ENCODE data around the gene SYPL1.

The SYPL1 gene

GRCh38 chr7:106070567-106071254, 41.4 kb downstream of the SYPL1 start:
- Histone ChIP-seq H3K4me1 (ENCODE audit: insufficient read depth, low read length) (peaks cover 8% of the 10 kb centered on the region; the same call in 1 of the 2 replicates), H3K9ac (ENCODE audit: low read depth, low read length) (no peak overlapping the region)

GRCh38 chr7:106070201-106070551, 41.9 kb downstream of the SYPL1 start:
- Histone ChIP-seq H3K27ac (ENCODE audit: low read length) (no peak overlapping the region), H3K4me3 (ENCODE audit: low read length) (no peak overlapping the region), H3K27me3 (ENCODE audit: insufficient read depth, low read length) (no peaks in the 10 kb centered on the region), H3K9me3 (ENCODE audit: insufficient read depth, low read depth, low read length) (no peaks in the 10 kb centered on the region), H3K36me3 (ENCODE audit: insufficient read depth, low read depth, low read length) (no peaks in the 10 kb centered on the region), H3K9ac (ENCODE audit: low read depth, low read length) (no peak overlapping the region), H3K4me1 (ENCODE audit: insufficient read depth, low read length) (peaks cover 8% of the 10 kb centered on the region; the same call in 1 of the 2 replicates)

More at GRCh38 chr7:106070567-106071254, 41.4 kb downstream of the SYPL1 start:
- H3K9me3 ChIP-seq (ENCODE audit: insufficient read depth, low read depth, low read length): no peaks in the 10 kb centered on the region
- H3K4me3 ChIP-seq (ENCODE audit: low read length): no peak overlapping the region
- H3K27ac ChIP-seq (ENCODE audit: low read length): no peak overlapping the region
- H3K27me3 ChIP-seq (ENCODE audit: insufficient read depth, low read length): no peaks in the 10 kb centered on the region
- no peaks in the 10 kb centered on the region for H3K36me3 ChIP-seq (ENCODE audit: insufficient read depth, low read depth, low read length)

- Histone ChIP-seq H3K9me3 (ENCODE audit: insufficient read depth, low read depth, low read length) (no peaks in the 10 kb centered on the region), H3K9ac (ENCODE audit: low read depth, low read length) (no peak overlapping the region), H3K27me3 (ENCODE audit: insufficient read depth, low read length) (no peaks in the 10 kb centered on the region), H3K4me3 (ENCODE audit: low read length) (no peak overlapping the region), H3K27ac (ENCODE audit: low read length) (no peak overlapping the region), H3K36me3 (ENCODE audit: insufficient read depth, low read depth, low read length) (no peaks in the 10 kb centered on the region), H3K4me1 (ENCODE audit: insufficient read depth, low read length) (peaks cover 8% of the 10 kb centered on the region; the same call in 1 of the 2 replicates)
Observed at GRCh38 chr7:106069471-106070200, 42.5 kb downstream of the SYPL1 start.

GRCh38 chr7:106068986-106069385, 43.1 kb downstream of the SYPL1 start:
- Histone ChIP-seq H3K4me1 (ENCODE audit: insufficient read depth, low read length) (peaks cover 8% of the 10 kb centered on the region; the same call in 1 of the 2 replicates), H3K36me3 (ENCODE audit: insufficient read depth, low read depth, low read length) (no peaks in the 10 kb centered on the region), H3K9me3 (ENCODE audit: insufficient read depth, low read depth, low read length) (no peaks in the 10 kb centered on the region), H3K4me3 (ENCODE audit: low read length) (no peak overlapping the region), H3K27ac (ENCODE audit: low read length) (no peak overlapping the region), H3K9ac (ENCODE audit: low read depth, low read length) (no peak overlapping the region), H3K27me3 (ENCODE audit: insufficient read depth, low read length) (no peaks in the 10 kb centered on the region)

DNA sequence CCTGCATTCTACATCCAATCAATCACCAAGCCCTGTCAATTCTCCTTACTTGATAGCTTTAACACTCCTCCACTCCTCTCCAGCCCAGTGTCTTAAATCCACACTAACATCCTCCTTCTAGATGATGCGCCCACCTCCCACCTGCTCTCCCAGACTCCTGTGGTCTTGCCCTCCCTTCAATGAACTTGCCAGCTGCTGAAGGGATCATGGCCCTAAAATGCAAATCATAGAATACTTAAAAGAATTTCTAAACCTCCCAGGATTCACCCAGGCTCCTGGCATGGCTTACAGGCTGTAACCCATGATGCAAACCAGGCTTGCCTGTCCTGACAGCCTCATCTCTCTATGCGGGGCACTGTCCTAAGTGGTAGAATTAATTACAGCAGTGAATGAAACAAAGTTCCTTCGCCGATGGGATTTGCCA, 43.6 kb downstream of the SYPL1 start:
- no peak overlapping the region for H3K27ac ChIP-seq (ENCODE audit: low read length)
- H3K4me3 ChIP-seq (ENCODE audit: low read length): no peak overlapping the region
- no peaks in the 10 kb centered on the region for H3K9me3 ChIP-seq (ENCODE audit: insufficient read depth, low read depth, low read length)
- H3K9ac ChIP-seq (ENCODE audit: low read depth, low read length): no peak overlapping the region
- no peaks in the 10 kb centered on the region for H3K36me3 ChIP-seq (ENCODE audit: insufficient read depth, low read depth, low read length)
- H3K27me3 ChIP-seq (ENCODE audit: insufficient read depth, low read length): no peaks in the 10 kb centered on the region
- H3K4me1 ChIP-seq (ENCODE audit: insufficient read depth, low read length): peaks cover 8% of the 10 kb centered on the region; the same call in 1 of the 2 replicates

- Histone ChIP-seq H3K27me3 (ENCODE audit: insufficient read depth, low read length) (no peaks in the 10 kb centered on the region), H3K27ac (ENCODE audit: low read length) (no peak overlapping the region), H3K9ac (ENCODE audit: low read depth, low read length) (no peak overlapping the region), H3K4me1 (ENCODE audit: insufficient read depth, low read length) (peaks cover 8% of the 10 kb centered on the region; the same call in 1 of the 2 replicates), H3K36me3 (ENCODE audit: insufficient read depth, low read depth, low read length) (no peaks in the 10 kb centered on the region), H3K4me3 (ENCODE audit: low read length) (no peak overlapping the region), H3K9me3 (ENCODE audit: insufficient read depth, low read depth, low read length) (no peaks in the 10 kb centered on the region)
Observed at GRCh38 chr7:106067678-106068077, 44.4 kb downstream of the SYPL1 start.

- Histone ChIP-seq H3K4me1 (ENCODE audit: insufficient read depth, low read length) (no peaks in the 10 kb centered on the region; the same call in 1 of the 2 replicates), H3K36me3 (ENCODE audit: insufficient read depth, low read depth, low read length) (no peaks in the 10 kb centered on the region), H3K9ac (ENCODE audit: low read depth, low read length) (no peak overlapping the region), H3K9me3 (ENCODE audit: insufficient read depth, low read depth, low read length) (peaks cover 3% of the 10 kb centered on the region; the same call in 1 of the 2 replicates), H3K27ac (ENCODE audit: low read length) (no peak overlapping the region), H3K27me3 (ENCODE audit: insufficient read depth, low read length) (no peaks in the 10 kb centered on the region), H3K4me3 (ENCODE audit: low read length) (no peak overlapping the region)
Observed at GRCh38 chr7:106065575-106066500, 46.3 kb downstream of the SYPL1 start.

DNA sequence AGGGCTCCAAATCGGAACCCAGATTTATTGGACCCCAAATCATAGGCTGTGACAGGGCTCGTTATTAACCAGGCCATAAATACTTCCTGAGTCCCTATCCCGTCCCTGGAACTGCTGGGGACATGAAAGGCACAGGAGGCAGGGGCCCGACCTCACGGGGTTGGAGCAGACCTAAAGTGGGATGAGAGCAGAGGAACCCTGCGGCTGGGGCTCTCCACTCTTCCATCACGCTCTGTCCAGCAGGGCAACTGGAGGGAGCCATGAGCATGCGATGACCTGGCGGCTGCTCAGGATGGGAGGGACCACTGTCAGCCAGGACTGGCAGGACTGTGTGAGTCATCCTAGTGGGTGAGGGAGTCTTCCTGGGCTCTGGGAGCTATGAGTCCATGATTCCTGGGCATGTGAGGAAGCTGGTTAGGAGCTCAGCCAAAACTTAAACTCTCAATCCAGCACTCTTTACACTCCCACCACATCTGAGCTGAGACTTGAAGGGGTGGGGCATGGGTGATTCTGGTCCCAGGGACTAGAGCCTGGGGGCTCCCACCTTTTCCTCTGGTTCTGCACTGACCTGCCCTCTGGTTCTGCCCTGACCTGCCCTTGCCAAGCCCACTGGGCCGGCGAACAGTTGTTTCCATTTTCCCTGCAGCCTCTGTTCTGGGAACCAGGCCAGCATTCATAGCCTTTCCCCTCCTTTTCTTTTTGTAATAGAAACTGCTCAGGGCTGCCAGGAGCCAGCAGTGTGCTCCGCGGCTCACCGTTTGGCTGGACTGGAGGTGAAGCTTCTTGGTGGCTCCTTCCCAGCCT, 47.1 kb downstream of the SYPL1 start:
- no peaks in the 10 kb centered on the region for H3K36me3 ChIP-seq (ENCODE audit: insufficient read depth, low read depth, low read length)
- no peak overlapping the region for H3K4me3 ChIP-seq (ENCODE audit: low read length)
- no peaks in the 10 kb centered on the region; the same call in 1 of the 2 replicates for H3K4me1 ChIP-seq (ENCODE audit: insufficient read depth, low read length)
- H3K9me3 ChIP-seq (ENCODE audit: insufficient read depth, low read depth, low read length): peaks cover 10% of the 10 kb centered on the region; the same call in 1 of the 2 replicates
- H3K27me3 ChIP-seq (ENCODE audit: insufficient read depth, low read length): no peaks in the 10 kb centered on the region
- H3K27ac ChIP-seq (ENCODE audit: low read length): no peak overlapping the region
- H3K9ac ChIP-seq (ENCODE audit: low read depth, low read length): no peak overlapping the region

- Histone ChIP-seq H3K9me3 (ENCODE audit: insufficient read depth, low read depth, low read length) (peaks cover 10% of the 10 kb centered on the region; the same call in 1 of the 2 replicates), H3K27ac (ENCODE audit: low read length) (no peak overlapping the region), H3K4me1 (ENCODE audit: insufficient read depth, low read length) (no peaks in the 10 kb centered on the region; the same call in 1 of the 2 replicates), H3K4me3 (ENCODE audit: low read length) (no peak overlapping the region), H3K9ac (ENCODE audit: low read depth, low read length) (no peak overlapping the region), H3K36me3 (ENCODE audit: insufficient read depth, low read depth, low read length) (no peaks in the 10 kb centered on the region), H3K27me3 (ENCODE audit: insufficient read depth, low read length) (no peaks in the 10 kb centered on the region)
Observed at GRCh38 chr7:106064316-106064715, 47.8 kb downstream of the SYPL1 start.

GRCh38 chr7:106063692-106064091, 48.4 kb downstream of the SYPL1 start:
- Histone ChIP-seq H3K27ac (ENCODE audit: low read length) (no peak overlapping the region), H3K36me3 (ENCODE audit: insufficient read depth, low read depth, low read length) (no peaks in the 10 kb centered on the region), H3K4me1 (ENCODE audit: insufficient read depth, low read length) (no peaks in the 10 kb centered on the region; the same call in 1 of the 2 replicates), H3K9me3 (ENCODE audit: insufficient read depth, low read depth, low read length) (peaks cover 10% of the 10 kb centered on the region; the same call in 1 of the 2 replicates), H3K27me3 (ENCODE audit: insufficient read depth, low read length) (no peaks in the 10 kb centered on the region), H3K4me3 (ENCODE audit: low read length) (no peak overlapping the region), H3K9ac (ENCODE audit: low read depth, low read length) (no peak overlapping the region)
